Endothelial cell of umbilical vein (primary cell): ENCODE measurements around the gene ASZ1. TPM values are rescaled to one million over a fixed set of nuclear protein-coding genes. Genes with fewer than 3 reads are reported as not detected.
"Not testable (repeated sequence)": the region's sequence is repeated elsewhere in the genome, so short reads cannot be mapped to it uniquely, and the experiment has no call there.

Source experiments
- BruUV-seq: library from RNA; stranded (reverse); fragments of 400-500 nt; replicated peaks from 2 replicates; lab custom pipeline; 2021; lab: Mats Ljungman, UMichigan
- CTCF ChIA-PET: fragments of 300-600, 350-600 bp; sonication (Branson Sonifier 250); formaldehyde crosslinking; loops from one replicate; lab custom pipeline; 2021; ENCODE audit warnings: antibody characterized with exemption, inconsistent platforms; lab: Charles Lee
- POLR2A ChIA-PET: fragments of 300-600, 350-600 bp; sonication (Branson Sonifier 250); formaldehyde crosslinking; loops from one replicate; lab custom pipeline; 2021; ENCODE audit warnings: antibody characterized with exemption, inconsistent platforms; lab: Charles Lee
- DNase-seq: peaks from one replicate; pipeline ENCODE4 v3.0.0-alpha.2; 2011; ENCODE audit warnings: low read depth, low spot score
- FAIRE-seq: peaks from 2 replicates; lab custom pipeline; 2011; peaks lifted over from hg19 to GRCh38; lab: Jason Lieb, UNC
- H2AFZ ChIP-seq: 2 replicates; pipeline ENCODE4 v1.6.0; 2012; ENCODE audit warnings: low read depth, low read length, control low read depth, inconsistent platforms
- H3K27ac ChIP-seq: 2 replicates; pipeline ENCODE4 v1.5.1; 2011; ENCODE audit warnings: low read depth, mild to moderate bottlenecking, control low read depth, low read length, moderate library complexity; ENCODE audit not compliant: insufficient read depth
- H3K27me3 ChIP-seq, 2 experiments: 2 replicates each; pipeline versions ENCODE4 v1.6.0 to v1.6.1; 2011; ENCODE audit warnings: low read length in 2 of 2, mixed read lengths in 1 of 2; ENCODE audit not compliant: control insufficient read depth in 2 of 2, insufficient read depth in 2 of 2
- H3K36me3 ChIP-seq, 2 experiments: 2 replicates in 1 of 2; 3 replicates in 1 of 2; pipeline ENCODE4 v1.5.1; 2011; ENCODE audit warnings: low read length in 2 of 2, mild to moderate bottlenecking in 1 of 2, moderate library complexity in 1 of 2; ENCODE audit not compliant: control insufficient read depth in 2 of 2, insufficient read depth in 2 of 2; ENCODE audit errors: extremely low read depth in 1 of 2
- H3K4me1 ChIP-seq: 3 replicates; pipeline ENCODE4 v1.5.1; 2011; ENCODE audit warnings: mild to moderate bottlenecking, low read length; ENCODE audit not compliant: control insufficient read depth, insufficient read depth; ENCODE audit errors: extremely low read depth
- H3K4me2 ChIP-seq: 2 replicates; pipeline ENCODE4 v1.6.1; 2011; ENCODE audit warnings: low read length, control low read depth, mixed read lengths; ENCODE audit not compliant: insufficient read depth
- H3K4me3 ChIP-seq, 3 experiments: fragments of 200-600 bp in 1 of 3; sonication (generic), shearing (Covaris generic) in 1 of 3; replicated peaks in 1 of 3; 2 replicates each; pipeline ENCODE4 v1.5.1; 2011 to 2016; ENCODE audit warnings: control low read depth in 3 of 3, low read length in 3 of 3, mild to moderate bottlenecking in 2 of 3, inconsistent platforms in 1 of 3, low read depth in 1 of 3, moderate library complexity in 1 of 3; ENCODE audit not compliant: insufficient read depth in 1 of 3
- H3K79me2 ChIP-seq: 2 replicates; pipeline ENCODE4 v1.6.0; 2012; ENCODE audit warnings: low read length, inconsistent platforms; ENCODE audit not compliant: control insufficient read depth, insufficient read depth
- H3K9ac ChIP-seq: replicated peaks from 2 replicates; pipeline ENCODE3; 2011; ENCODE audit warnings: low read length, control low read depth; ENCODE audit not compliant: insufficient read depth; ENCODE audit errors: extremely low read depth
- H3K9me1 ChIP-seq: replicated peaks from 3 replicates; pipeline ENCODE4 v1.6.0; 2011; ENCODE audit warnings: mild to moderate bottlenecking, low read length; ENCODE audit not compliant: control insufficient read depth, insufficient read depth; ENCODE audit errors: extremely low read depth
- H3K9me3 ChIP-seq: replicated peaks from 2 replicates; pipeline ENCODE4 v1.5.1; 2012; ENCODE audit warnings: low read length, inconsistent platforms; ENCODE audit not compliant: control insufficient read depth, insufficient read depth
- H4K20me1 ChIP-seq: replicated peaks from 2 replicates; pipeline ENCODE3; 2011; ENCODE audit warnings: mild to moderate bottlenecking, low read length; ENCODE audit not compliant: control insufficient read depth, insufficient read depth; ENCODE audit errors: extremely low read depth
- EZH2 ChIP-seq: IDR thresholded peaks from 2 replicates; pipeline ENCODE4 v1.6.1; 2012; ENCODE audit warnings: borderline replicate concordance, low read depth, mild to moderate bottlenecking, moderate library complexity, low read length, inconsistent platforms; ENCODE audit not compliant: severe bottlenecking
- FOS ChIP-seq: IDR thresholded peaks from 2 replicates; pipeline ENCODE4 v1.6.1; 2011; ENCODE audit warnings: mild to moderate bottlenecking, low read length, moderate library complexity, borderline replicate concordance; ENCODE audit not compliant: insufficient read depth
- GATA2 ChIP-seq: IDR thresholded peaks from 2 replicates; pipeline ENCODE4 v1.7.0; 2011; ENCODE audit warnings: low read depth, mild to moderate bottlenecking, moderate library complexity, mixed read lengths, low read length; ENCODE audit not compliant: insufficient read length, insufficient read depth
- JUN ChIP-seq: IDR thresholded peaks from 2 replicates; pipeline ENCODE4 v1.6.1; 2011; ENCODE audit warnings: borderline replicate concordance, low read depth; ENCODE audit not compliant: insufficient read length, insufficient read depth
- MYC ChIP-seq: IDR thresholded peaks from one replicate; pipeline ENCODE4 v1.6.1; 2011; ENCODE audit warnings: mild to moderate bottlenecking, low read depth, low read length
- POLR2A ChIP-seq: IDR thresholded peaks from 2 replicates; pipeline ENCODE4 v1.6.1; 2012; ENCODE audit warnings: low read depth, mild to moderate bottlenecking, control low read depth, low read length
- POLR2AphosphoS5 ChIP-seq: IDR thresholded peaks from 2 replicates; pipeline ENCODE4 v1.6.1; 2012; ENCODE audit warnings: low read depth, mild to moderate bottlenecking, control low read depth, low read length, moderate library complexity; ENCODE audit not compliant: insufficient read depth
- dilution Hi-C: fragments of 300-500 bp; cut with MboI; formaldehyde crosslinking; loops from one replicate; pipeline ENCODE4 v1.15.0; 2019; ENCODE audit warnings: low sequenced_read_pairs; ENCODE audit not compliant: extremely low pct_ligation_motif_present
- intact Hi-C: fragments of 100-400 bp; cut with micrococcal nuclease; formaldehyde crosslinking; loops from one replicate; pipeline ENCODE4 v1.10.0; 2022
- polyA plus RNA-seq, 4 experiments: library from polyadenylated mRNA; depleted of rRNA in 3 of 4; stranded (reverse) in 3 of 4; unstranded in 1 of 4; fragments of >200 nt; gene quantifications; 2 replicates each; pipeline versions ENCODE4 v1.2.1 to v1.2.3, GENCODE V29; 2011 to 2012; ENCODE audit warnings: missing spikeins in 1 of 4
- total RNA-seq: library from RNA; stranded (reverse); gene quantifications from 2 replicates; pipeline ENCODE4 v1.2.3, GENCODE V29; 2021
- TF ChIP-seq, protein P1 (sequence below), 2 donors: IDR thresholded peaks; 1 replicate in 1 of 2; 2 replicates in 1 of 2; pipeline ENCODE4 v1.5.1; 2011; ENCODE audit warnings: low read length in 2 of 2, mild to moderate bottlenecking in 2 of 2, moderate library complexity in 2 of 2, control low read depth in 1 of 2, inconsistent platforms in 1 of 2, low read depth in 1 of 2; ENCODE audit not compliant: insufficient read depth in 1 of 2; ENCODE audit errors: extremely low read depth in 1 of 2
- TF ChIP-seq, protein P2 (sequence below): IDR thresholded peaks from 2 replicates; pipeline ENCODE4 v1.6.1; 2011; ENCODE audit not compliant: insufficient read depth, insufficient read length

The ASZ1 gene
- total and polyA plus RNA-seq, 2 donors (not counting 3 experiments of a cell fraction or from before 2014, with no cell fraction given) = not detected

DNA sequence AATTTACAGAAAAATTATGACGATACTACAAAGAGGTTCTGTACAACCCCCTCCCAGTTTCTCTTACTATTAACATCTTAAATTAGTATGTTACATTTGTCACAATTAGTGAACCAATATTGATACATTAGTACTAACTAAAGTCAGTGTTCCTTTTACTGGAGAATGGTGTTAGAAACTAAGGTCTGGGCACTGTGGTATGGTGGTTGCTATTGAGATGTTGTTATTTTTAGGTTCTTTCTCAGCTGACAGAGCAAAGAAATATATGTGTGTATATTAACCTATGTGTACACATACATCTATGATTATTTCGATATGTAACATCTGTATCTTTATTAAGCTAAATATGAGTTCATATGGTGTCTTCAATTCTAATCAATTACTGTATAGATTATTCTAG, 40.9 kb upstream of the ASZ1 start:
- Histone ChIP-seq H3K9me3 (no peaks in the 10 kb centered on the region), H3K4me2 (no peak overlapping the region), H3K27ac (no peak overlapping the region), H3K9me1 (no peaks in the 10 kb centered on the region), H3K4me3 (no peak overlapping the region), H3K79me2 (no peaks in the 10 kb centered on the region), H3K27me3 (peaks cover 0 to 3% of the 10 kb centered on the region in 2 experiments), H2AFZ (no peak overlapping the region), H3K9ac (no peak overlapping the region), H3K4me1 (no peaks in the 10 kb centered on the region), H4K20me1 (no peaks in the 10 kb centered on the region), H3K36me3 (no peaks in the 10 kb centered on the region)
- no peak for DNase-seq
- TF ChIP-seq, protein P1, sequence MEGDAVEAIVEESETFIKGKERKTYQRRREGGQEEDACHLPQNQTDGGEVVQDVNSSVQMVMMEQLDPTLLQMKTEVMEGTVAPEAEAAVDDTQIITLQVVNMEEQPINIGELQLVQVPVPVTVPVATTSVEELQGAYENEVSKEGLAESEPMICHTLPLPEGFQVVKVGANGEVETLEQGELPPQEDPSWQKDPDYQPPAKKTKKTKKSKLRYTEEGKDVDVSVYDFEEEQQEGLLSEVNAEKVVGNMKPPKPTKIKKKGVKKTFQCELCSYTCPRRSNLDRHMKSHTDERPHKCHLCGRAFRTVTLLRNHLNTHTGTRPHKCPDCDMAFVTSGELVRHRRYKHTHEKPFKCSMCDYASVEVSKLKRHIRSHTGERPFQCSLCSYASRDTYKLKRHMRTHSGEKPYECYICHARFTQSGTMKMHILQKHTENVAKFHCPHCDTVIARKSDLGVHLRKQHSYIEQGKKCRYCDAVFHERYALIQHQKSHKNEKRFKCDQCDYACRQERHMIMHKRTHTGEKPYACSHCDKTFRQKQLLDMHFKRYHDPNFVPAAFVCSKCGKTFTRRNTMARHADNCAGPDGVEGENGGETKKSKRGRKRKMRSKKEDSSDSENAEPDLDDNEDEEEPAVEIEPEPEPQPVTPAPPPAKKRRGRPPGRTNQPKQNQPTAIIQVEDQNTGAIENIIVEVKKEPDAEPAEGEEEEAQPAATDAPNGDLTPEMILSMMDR (IDR thresholded peaks at IDR 0.05; ENCODE audit: extremely low read depth in 1 of 2, insufficient read depth in 1 of 2, low read depth in 1 of 2, low read length in 2 of 2) = no peak
- TF ChIP-seq, protein P2, sequence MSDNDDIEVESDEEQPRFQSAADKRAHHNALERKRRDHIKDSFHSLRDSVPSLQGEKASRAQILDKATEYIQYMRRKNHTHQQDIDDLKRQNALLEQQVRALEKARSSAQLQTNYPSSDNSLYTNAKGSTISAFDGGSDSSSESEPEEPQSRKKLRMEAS = no peak
- TF ChIP-seq MYC (no peak), JUN (no peak), FOS (no peak), POLR2A (no peak), POLR2AphosphoS5 (no peak), GATA2 (no peak), EZH2 (no peak)
- dilution Hi-C loops = no loop called here
- ChIA-PET CTCF (interaction anchor here (2.3 kb wide), 1 partner anchor 9 kb away, joined by 8 read pairs; no protein-coding TSS in a partner anchor), POLR2A (no interaction called here)
- intact Hi-C loops = no loop called here
- BruUV-seq = no TSS peak
- FAIRE-seq = no peak

DNA sequence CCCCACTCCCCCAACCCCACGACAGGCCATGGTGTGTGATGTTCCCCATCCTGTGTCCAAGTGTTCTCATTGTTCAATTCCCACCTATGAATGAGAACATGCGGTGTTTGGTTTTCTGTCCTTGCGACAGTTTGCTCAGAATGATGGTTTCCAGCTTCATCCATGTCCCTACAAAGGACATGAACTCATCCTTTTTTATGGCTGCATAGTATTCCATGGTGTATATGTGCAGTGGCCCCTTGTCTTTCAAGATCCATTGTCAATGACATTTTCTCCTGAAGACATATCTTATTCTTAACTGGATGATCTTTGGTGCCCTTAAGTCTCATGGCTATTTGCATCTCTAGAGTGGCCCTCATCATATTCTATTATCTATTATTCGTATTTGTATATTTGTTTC, 33.5 kb upstream of the ASZ1 start:
- H2AFZ ChIP-seq, H3K4me2 ChIP-seq, H3K79me2 ChIP-seq, H4K20me1 ChIP-seq, H3K27me3 ChIP-seq, H3K4me3 ChIP-seq, H3K27ac ChIP-seq, H3K9me3 ChIP-seq, intact Hi-C loops, FAIRE-seq, H3K9me1 ChIP-seq, H3K4me1 ChIP-seq, H3K9ac ChIP-seq, BruUV-seq, H3K36me3 ChIP-seq, dilution Hi-C loops, DNase-seq, POLR2A ChIA-PET: not testable (repeated sequence)
- CTCF ChIA-PET = interaction anchor here (5.1 kb wide), 1 partner anchor 253 kb away, joined by 238 read pairs; no protein-coding TSS in a partner anchor
